Stomach (tissue), 4 donors: ENCODE data around the gene OTUD7B.

Experiments used
- CTCF ChIP-seq, 7 experiments: fragments of 450-650 bp in 4 of 7; fragments of 200-600 bp in 3 of 7; sonication (generic) in 3 of 7; IDR thresholded peaks; one replicate each; pipeline ENCODE4 v1.5.1; 2016 to 2019; ENCODE audit warnings: antibody characterized with exemption in 7 of 7, control low read depth in 2 of 7, mild to moderate bottlenecking in 1 of 7
- EP300 ChIP-seq: sonication (generic); formaldehyde crosslinking; IDR thresholded peaks from one replicate; pipeline ENCODE4 v1.6.1; 2017; ENCODE audit warnings: antibody characterized with exemption
- POLR2A ChIP-seq, 4 donors: fragments of 450-650 bp; IDR thresholded peaks; one replicate each; pipeline ENCODE4 v1.6.1; 2016; ENCODE audit warnings: antibody characterized with exemption in 4 of 4, control low read depth in 2 of 4, mild to moderate bottlenecking in 1 of 4, moderate library complexity in 1 of 4
- POLR2AphosphoS5 ChIP-seq, 3 donors: sonication (generic); formaldehyde crosslinking; IDR thresholded peaks; one replicate each; pipeline ENCODE4 v1.6.1; 2016; ENCODE audit warnings: antibody characterized with exemption in 3 of 3

- TF ChIP-seq POLR2AphosphoS5 (IDR thresholded peaks at IDR 0.05), result no peak
- TF ChIP-seq POLR2A (IDR thresholded peaks at IDR 0.05), result no peak
- no peak for TF ChIP-seq CTCF (IDR thresholded peaks at IDR 0.05)
- no peak for TF ChIP-seq EP300
Observed at GRCh38 chr1:149903836-149904491, 106.6 kb downstream of the OTUD7B start.
